Panc1 (cell line): ENCODE measurements around the gene PJA2. TPM values are rescaled to one million over a fixed set of nuclear protein-coding genes. Genes with fewer than 3 reads are reported as not detected.

Experiments used
- ATAC-seq: fragments of 200-7000 bp; cut with Tn5 transposase; 2 replicates; pipeline ENCODE4 v1.9.1; 2020; ENCODE audit warnings: mild to moderate bottlenecking, moderate library complexity
- BruUV-seq: library from RNA; stranded (reverse); fragments of 400-500 nt; replicated peaks from 2 replicates; lab custom pipeline; 2021; lab: Mats Ljungman, UMichigan
- CTCF ChIA-PET: fragments of 300-600 bp; sonication (Branson Sonifier 250); formaldehyde crosslinking; loops from one replicate; lab custom pipeline; 2022; ENCODE audit warnings: antibody characterized with exemption; lab: Charles Lee
- POLR2A ChIA-PET: fragments of 300-600 bp; sonication (Branson Sonifier 250); formaldehyde crosslinking; loops from one replicate; lab custom pipeline; 2022; ENCODE audit warnings: antibody characterized with exemption; lab: Charles Lee
- DNase-seq: peaks from one replicate; pipeline ENCODE4 v3.0.0-alpha.2; 2010; ENCODE audit warnings: low read depth, low spot score
- H3K27ac ChIP-seq: 2 replicates; pipeline ENCODE4 v1.5.1; 2011; ENCODE audit warnings: mild to moderate bottlenecking, low read length, inconsistent platforms
- H3K27me3 ChIP-seq: fragments of 200-500 bp; sonication (Bioruptor generic); 2 replicates; pipeline ENCODE4 v1.6.0; 2014; ENCODE audit warnings: low read length, inconsistent platforms; ENCODE audit not compliant: control insufficient read depth, insufficient read depth
- H3K36me3 ChIP-seq: fragments of 200-500 bp; sonication (Bioruptor generic); 2 replicates; pipeline ENCODE4 v1.5.1; 2014; ENCODE audit warnings: inconsistent platforms, mild to moderate bottlenecking, low read length, moderate library complexity; ENCODE audit not compliant: control insufficient read depth, insufficient read depth
- H3K4me1 ChIP-seq: 2 replicates; pipeline ENCODE4 v1.5.1; 2011; ENCODE audit warnings: inconsistent platforms, mild to moderate bottlenecking, low read length, moderate library complexity; ENCODE audit not compliant: control insufficient read depth, insufficient read depth
- H3K4me3 ChIP-seq, 2 experiments: 2 replicates each; pipeline ENCODE4 v1.5.1; 2011 to 2012; ENCODE audit warnings: low read depth in 2 of 2, low read length in 2 of 2, mild to moderate bottlenecking in 2 of 2, inconsistent platforms in 1 of 2, moderate library complexity in 1 of 2
- H3K9me3 ChIP-seq: fragments of 200-500 bp; sonication (Bioruptor generic); 2 replicates; pipeline ENCODE4 v1.5.1; 2014; ENCODE audit warnings: low read depth, mild to moderate bottlenecking, inconsistent platforms, low read length, moderate library complexity; ENCODE audit not compliant: control insufficient read depth, insufficient read depth
- POLR2AphosphoS5 ChIP-seq: IDR thresholded peaks from 2 replicates; pipeline ENCODE4 v1.6.1; 2012; ENCODE audit warnings: mild to moderate bottlenecking, low read depth, low read length, moderate library complexity
- REST ChIP-seq, 2 experiments: IDR thresholded peaks; 2 replicates each; pipeline ENCODE4 v1.6.1; 2011 to 2012; ENCODE audit warnings: low read depth in 2 of 2, control low read depth in 1 of 2, low read length in 1 of 2, mild to moderate bottlenecking in 1 of 2, moderate library complexity in 1 of 2; ENCODE audit not compliant: insufficient read depth in 1 of 2
- SIN3A ChIP-seq: IDR thresholded peaks from 2 replicates; pipeline ENCODE4 v1.6.1; 2012; ENCODE audit warnings: low read depth, mild to moderate bottlenecking, low read length, moderate library complexity, borderline replicate concordance; ENCODE audit not compliant: insufficient read depth
- TCF7L2 ChIP-seq: IDR thresholded peaks from 2 replicates; pipeline ENCODE4 v1.6.1; 2011; ENCODE audit warnings: mild to moderate bottlenecking, low read depth, low read length, inconsistent platforms
- in situ Hi-C: cut with HindIII; loops from 2 replicates; pipeline ENCODE4 v1.10.0; 2016; ENCODE audit warnings: low sequenced_read_pairs, low pct_unique_long_range_greater_than_20kb
- intact Hi-C: fragments of 100-400 bp; cut with micrococcal nuclease; formaldehyde crosslinking; loops from one replicate; pipeline ENCODE4 v1.10.0; 2022; ENCODE audit not compliant: unreplicated experiment
- total RNA-seq: library from RNA; stranded (reverse); gene quantifications from one replicate; pipeline ENCODE4 v1.2.1, GENCODE V29; 2021; ENCODE audit not compliant: unreplicated experiment
- TF ChIP-seq, protein P1 (sequence below): fragments of 450-650 bp; IDR thresholded peaks from 2 replicates; pipeline ENCODE4 v1.5.1; 2017; ENCODE audit warnings: mild to moderate bottlenecking

The PJA2 gene
- total RNA-seq, 1 experiment from 2014 or later, result 33.6 TPM

DNA sequence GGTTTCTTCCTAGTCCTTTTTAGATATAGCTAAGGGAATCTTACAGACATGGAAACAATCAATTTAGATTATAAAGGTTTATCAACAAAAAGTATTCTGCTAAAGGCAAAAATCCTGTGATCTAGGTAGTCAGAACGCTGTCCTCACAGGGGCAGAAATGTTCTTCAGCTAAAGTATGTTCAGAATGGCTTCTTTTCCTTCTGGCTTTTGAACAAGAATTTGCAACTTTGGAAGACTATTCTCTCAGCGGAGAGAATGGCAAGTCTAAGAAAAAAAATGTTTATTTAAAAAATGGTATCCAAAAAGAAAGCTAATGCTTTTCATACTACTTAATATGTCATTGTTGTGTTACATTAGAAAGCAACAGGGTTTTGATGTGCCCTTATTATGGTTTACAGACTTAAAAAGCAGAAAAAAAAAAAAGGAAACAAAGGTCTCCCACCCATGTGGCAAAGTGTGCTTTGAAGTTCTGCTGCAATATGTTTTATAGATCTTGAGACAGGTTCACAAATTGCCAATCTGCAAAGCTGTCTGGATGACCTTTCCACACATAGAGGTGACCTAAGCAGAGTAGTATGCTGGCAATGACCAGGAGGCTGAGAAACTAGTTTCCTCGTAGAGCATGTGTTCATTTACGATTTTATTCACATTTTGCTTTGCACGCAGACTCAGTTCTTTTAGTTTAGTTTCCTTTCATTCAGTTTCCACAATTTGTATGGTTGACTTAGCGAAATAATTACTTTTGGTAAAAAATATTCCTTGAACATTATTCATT is 45.1 kb upstream of the PJA2 start:
- no peaks in the 10 kb centered on the region for H3K36me3 ChIP-seq
- H3K4me1 ChIP-seq, result no peaks in the 10 kb centered on the region
- in situ Hi-C loops (no loop called here), intact Hi-C loops (no loop called here)
- BruUV-seq, result no TSS peak
- H3K27me3 ChIP-seq, result no peaks in the 10 kb centered on the region; the same call in 1 of the 2 replicates
- H3K9me3 ChIP-seq, result no peaks in the 10 kb centered on the region
- no peak for DNase-seq
- no peak overlapping the region for H3K27ac ChIP-seq
- TF ChIP-seq SIN3A (no peak), TCF7L2 (no peak), REST (IDR thresholded peaks at IDR 0.05; ENCODE audit: insufficient read depth in 1 of 2, low read depth in 2 of 2, low read length in 1 of 2) (no peak), POLR2AphosphoS5 (no peak)
- TF ChIP-seq, protein P1, sequence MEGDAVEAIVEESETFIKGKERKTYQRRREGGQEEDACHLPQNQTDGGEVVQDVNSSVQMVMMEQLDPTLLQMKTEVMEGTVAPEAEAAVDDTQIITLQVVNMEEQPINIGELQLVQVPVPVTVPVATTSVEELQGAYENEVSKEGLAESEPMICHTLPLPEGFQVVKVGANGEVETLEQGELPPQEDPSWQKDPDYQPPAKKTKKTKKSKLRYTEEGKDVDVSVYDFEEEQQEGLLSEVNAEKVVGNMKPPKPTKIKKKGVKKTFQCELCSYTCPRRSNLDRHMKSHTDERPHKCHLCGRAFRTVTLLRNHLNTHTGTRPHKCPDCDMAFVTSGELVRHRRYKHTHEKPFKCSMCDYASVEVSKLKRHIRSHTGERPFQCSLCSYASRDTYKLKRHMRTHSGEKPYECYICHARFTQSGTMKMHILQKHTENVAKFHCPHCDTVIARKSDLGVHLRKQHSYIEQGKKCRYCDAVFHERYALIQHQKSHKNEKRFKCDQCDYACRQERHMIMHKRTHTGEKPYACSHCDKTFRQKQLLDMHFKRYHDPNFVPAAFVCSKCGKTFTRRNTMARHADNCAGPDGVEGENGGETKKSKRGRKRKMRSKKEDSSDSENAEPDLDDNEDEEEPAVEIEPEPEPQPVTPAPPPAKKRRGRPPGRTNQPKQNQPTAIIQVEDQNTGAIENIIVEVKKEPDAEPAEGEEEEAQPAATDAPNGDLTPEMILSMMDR, result no peak
- CTCF ChIA-PET, result no interaction called here
- ATAC-seq, result no peak
- POLR2A ChIA-PET, result no interaction called here
- no peak overlapping the region for H3K4me3 ChIP-seq

GRCh38 chr5:109453251-109453650 is 43.5 kb upstream of the PJA2 start:
- CTCF ChIA-PET, result no interaction called here
- intact Hi-C loops, result no loop called here
- Histone ChIP-seq H3K27ac (no peak overlapping the region), H3K9me3 (no peaks in the 10 kb centered on the region), H3K36me3 (no peaks in the 10 kb centered on the region), H3K4me3 (no peak overlapping the region), H3K4me1 (no peaks in the 10 kb centered on the region), H3K27me3 (no peaks in the 10 kb centered on the region; the same call in 1 of the 2 replicates)
- BruUV-seq, result no TSS peak
- in situ Hi-C loops, result no loop called here
- no peak for ATAC-seq
- DNase-seq, result no peak
- POLR2A ChIA-PET, result no interaction called here
- TF ChIP-seq TCF7L2 (no peak), POLR2AphosphoS5 (no peak), SIN3A (no peak), REST (IDR thresholded peaks at IDR 0.05; ENCODE audit: insufficient read depth in 1 of 2, low read depth in 2 of 2, low read length in 1 of 2) (no peak)
- TF ChIP-seq, protein P1, result no peak
